B cell (primary cell): ENCODE measurements around the gene PARS2. TPM values are rescaled to one million over a fixed set of nuclear protein-coding genes. Genes with fewer than 3 reads are reported as not detected.

ENCODE experiments used
- ATAC-seq: fragments of 200-7000 bp; cut with Tn5 transposase; one replicate; pipeline ENCODE4 v1.10.0; 2021; ENCODE audit warnings: low read depth, mild to moderate bottlenecking, moderate number of reproducible peaks, moderate library complexity
- CTCF ChIA-PET: fragments of 350-600 bp; sonication (Branson Sonifier 250); formaldehyde crosslinking; loops from one replicate; lab custom pipeline; 2021; ENCODE audit warnings: antibody characterized with exemption, inconsistent platforms; lab: Charles Lee
- POLR2A ChIA-PET: fragments of 350-600 bp; sonication (Branson Sonifier 250); formaldehyde crosslinking; loops from one replicate; lab custom pipeline; 2021; ENCODE audit warnings: antibody characterized with exemption; lab: Charles Lee
- DNase-seq: peaks from one replicate; pipeline ENCODE4 v3.0.0; 2013
- H2AFZ ChIP-seq: 2 replicates; pipeline ENCODE4 v1.6.1; 2012; ENCODE audit warnings: mild to moderate bottlenecking, low read depth, low read length; ENCODE audit not compliant: insufficient read depth, poor library complexity, severe bottlenecking
- H3K27ac ChIP-seq, 2 donors: 1 replicate in 1 of 2; 2 replicates in 1 of 2; pipeline ENCODE4 v1.5.1; 2012 to 2013; ENCODE audit warnings: low read length in 2 of 2, mild to moderate bottlenecking in 2 of 2, moderate library complexity in 1 of 2
- H3K27me3 ChIP-seq, 4 experiments: fragments of 200-600 bp in 1 of 4; sonication (generic) in 1 of 4; replicated peaks in 1 of 4; 1 replicate in 2 of 4; 2 replicates in 2 of 4; pipeline versions ENCODE4 v1.6.1 to v1.7.0; 2013 to 2016; ENCODE audit warnings: low read length in 3 of 4, mild to moderate bottlenecking in 2 of 4, mixed read lengths in 1 of 4, moderate library complexity in 1 of 4; ENCODE audit not compliant: insufficient read depth in 4 of 4, control insufficient read depth in 3 of 4; ENCODE audit errors: control extremely low read depth in 1 of 4
- H3K36me3 ChIP-seq, 2 experiments: replicated peaks in 1 of 2; 1 replicate in 1 of 2; 2 replicates in 1 of 2; pipeline versions ENCODE4 v1.6.1 to v1.7.1; 2013; ENCODE audit warnings: low read length in 1 of 2; ENCODE audit not compliant: insufficient read depth in 2 of 2, control insufficient read depth in 1 of 2; ENCODE audit errors: control extremely low read depth in 1 of 2, extremely low read depth in 1 of 2
- H3K4me1 ChIP-seq, 2 donors: fragments of 200-600 bp in 1 of 2; sonication (generic) in 1 of 2; 1 replicate in 1 of 2; 2 replicates in 1 of 2; pipeline versions ENCODE4 v1.5.1 to v1.6.1; 2013 to 2017; ENCODE audit warnings: low read length in 2 of 2; ENCODE audit not compliant: control insufficient read depth in 2 of 2, insufficient read depth in 2 of 2
- H3K4me2 ChIP-seq: replicated peaks from 2 replicates; pipeline ENCODE3; 2012; ENCODE audit warnings: mild to moderate bottlenecking, low read depth, low read length; ENCODE audit not compliant: poor library complexity, severe bottlenecking
- H3K4me3 ChIP-seq, 5 experiments: fragments of 200-600 bp in 1 of 5; sonication (generic) in 1 of 5; 1 replicate in 3 of 5; 2 replicates in 2 of 5; pipeline versions ENCODE4 v1.5.1 to v1.7.0; 2011 to 2016; ENCODE audit warnings: low read length in 4 of 5, mild to moderate bottlenecking in 4 of 5, low read depth in 2 of 5, control low read depth in 1 of 5, moderate library complexity in 1 of 5; ENCODE audit not compliant: insufficient read depth in 1 of 5; ENCODE audit errors: control extremely low read depth in 1 of 5, extremely low read depth in 1 of 5
- H3K79me2 ChIP-seq: fragments of 200-600 bp; sonication (generic); one replicate; pipeline ENCODE4 v1.6.0; 2016; ENCODE audit warnings: low read length; ENCODE audit not compliant: control insufficient read depth, insufficient read depth
- H3K9ac ChIP-seq: fragments of 200-600 bp; sonication (generic); 2 replicates; pipeline ENCODE4 v1.6.1; 2017; ENCODE audit warnings: mild to moderate bottlenecking, low read length, moderate library complexity
- H3K9me3 ChIP-seq, 3 donors: one replicate each; pipeline versions ENCODE4 v1.6.1 to v1.7.1; 2013; ENCODE audit warnings: low read length in 2 of 3; ENCODE audit not compliant: control insufficient read depth in 2 of 3, insufficient read depth in 1 of 3; ENCODE audit errors: control extremely low read depth in 1 of 3
- H4K20me1 ChIP-seq: 2 replicates; pipeline ENCODE4 v1.6.0; 2012; ENCODE audit warnings: mild to moderate bottlenecking, low read length; ENCODE audit not compliant: insufficient read depth, control insufficient read depth, poor library complexity, severe bottlenecking
- H3K27ac Mint-ChIP-seq: one replicate; pipeline ENCODE4 v1.8.0; 2021; ENCODE audit warnings: mixed read lengths
- H3K27me3 Mint-ChIP-seq: one replicate; pipeline ENCODE4 v1.8.0; 2021; ENCODE audit warnings: mixed read lengths
- H3K4me1 Mint-ChIP-seq: one replicate; pipeline ENCODE4 v1.8.0; 2021; ENCODE audit warnings: mixed read lengths
- H3K4me3 Mint-ChIP-seq: one replicate; pipeline ENCODE4 v1.8.0; 2021; ENCODE audit warnings: mixed read lengths
- H3K9me3 Mint-ChIP-seq: one replicate; pipeline ENCODE4 v1.8.0; 2022; ENCODE audit warnings: mixed read lengths; ENCODE audit not compliant: insufficient read depth
- CTCF ChIP-seq: fragments of 200-600 bp; IDR thresholded peaks from one replicate; pipeline ENCODE4 v1.8.0; 2022; ENCODE audit warnings: antibody characterized with exemption, mild to moderate bottlenecking
- EZH2 ChIP-seq: IDR thresholded peaks from 2 replicates; pipeline ENCODE4 v1.6.1; 2012; ENCODE audit warnings: borderline replicate concordance, low read depth, mild to moderate bottlenecking, moderate library complexity, low read length; ENCODE audit not compliant: insufficient read depth, poor library complexity, severe bottlenecking
- WGBS: methylation state at CpG from one replicate; pipeline ENCODE4 v1.1.5; 2013; ENCODE audit warnings: missing lambda C conversion rate; ENCODE audit not compliant: insufficient coverage; 5-methylcytosine and 5-hydroxymethylcytosine counted together
- intact Hi-C: fragments of 100-400 bp; cut with micrococcal nuclease; formaldehyde crosslinking; loops from one replicate; pipeline ENCODE4 v1.10.0; 2022
- polyA plus RNA-seq: library from polyadenylated mRNA; depleted of rRNA; stranded (reverse); fragments of >200 nt; gene quantifications from 2 replicates; pipeline ENCODE4 v1.2.3, GENCODE V29; 2012
- total RNA-seq, 2 donors: library from RNA; stranded (reverse); fragments of 120-200 nt in 1 of 2; gene quantifications; 1 replicate in 1 of 2; 2 replicates in 1 of 2; pipeline versions ENCODE4 v1.2.3 to v1.2.4, GENCODE V29; 2013 to 2022

PARS2 gene
- total and polyA plus RNA-seq, 2 donors (not counting 1 experiment from before 2014, with no cell fraction given), result 1.00 to 4.9 TPM

- intact Hi-C loops, result no loop called here
These were observed 43.4 kb upstream of the PARS2 start for GRCh38 chr1:54807756-54808155.

More at GRCh38 chr1:54807756-54808155, 43.4 kb upstream of the PARS2 start:
- Histone ChIP-seq H3K9ac (no peak overlapping the region), H3K27ac (no peak overlapping the region), H3K4me2 (no peak overlapping the region), H3K36me3 (no peaks in the 10 kb centered on the region), H2AFZ (no peak overlapping the region), H3K4me1 (no peaks in the 10 kb centered on the region), H3K4me3 (no peak overlapping the region), H3K9me3 (no peaks in the 10 kb centered on the region), H4K20me1 (no peaks in the 10 kb centered on the region), H3K79me2 (no peaks in the 10 kb centered on the region), H3K27me3 (no peaks in the 10 kb centered on the region)
- no peaks in the 10 kb centered on the region for H3K27me3 Mint-ChIP-seq
- DNase-seq (no peak), ATAC-seq (no peak)
- H3K4me3 Mint-ChIP-seq, result no peak overlapping the region
- TF ChIP-seq CTCF, result no peak
- TF ChIP-seq EZH2, result no peak
- CTCF ChIA-PET, result no interaction called here
- H3K4me1 Mint-ChIP-seq, result peaks cover 3% of the 10 kb centered on the region
- no peak overlapping the region for H3K27ac Mint-ChIP-seq
- 92% methylated on average over 4 of the region's 7 CpGs for WGBS
- POLR2A ChIA-PET, result no interaction called here
- H3K9me3 Mint-ChIP-seq, result no peaks in the 10 kb centered on the region
